ENCODE data around the gene RHPN2.

Gene RHPN2

GRCh38 chr19:33064792-33065550 lies at the start of gene RHPN2:
Gene RHPN2 (minus strand): TSS chr19:33064888. CDS start chr19:33064852, 36 bp downstream.
- DNase-seq (ENCODE audit: low read depth): peak; percentile 31

GRCh38 chr19:33114312-33114711 lies 49.6 kb upstream of the RHPN2 start:
- no peak for DNase-seq (ENCODE audit: low read depth)

GRCh38 chr19:33111587-33111986 lies 46.9 kb upstream of the RHPN2 start:
- no peak for DNase-seq (ENCODE audit: low read depth)

- no peak for DNase-seq (ENCODE audit: low read depth)
These were observed 45.6 kb upstream of the RHPN2 start for GRCh38 chr19:33110137-33110910.

GRCh38 chr19:33108161-33108560 lies 43.5 kb upstream of the RHPN2 start:
- DNase-seq (ENCODE audit: low read depth): no peak

GRCh38 chr19:33102893-33103292 lies 38.2 kb upstream of the RHPN2 start:
- DNase-seq (ENCODE audit: low read depth): no peak

GRCh38 chr19:33100894-33101644 lies 36.4 kb upstream of the RHPN2 start:
- DNase-seq (ENCODE audit: low read depth): no peak

- no peak for DNase-seq (ENCODE audit: low read depth)
These were observed 33.4 kb upstream of the RHPN2 start for GRCh38 chr19:33098055-33098534.

- DNase-seq (ENCODE audit: low read depth): no peak
These were observed 31.3 kb upstream of the RHPN2 start for GRCh38 chr19:33096005-33096404.

- no peak for DNase-seq (ENCODE audit: low read depth)
These were observed 29.9 kb upstream of the RHPN2 start for GRCh38 chr19:33094436-33095067.

- no peak for DNase-seq (ENCODE audit: low read depth)
These were observed 28.9 kb upstream of the RHPN2 start for GRCh38 chr19:33093420-33094210.

- no peak for DNase-seq (ENCODE audit: low read depth)
These were observed 25.5 kb upstream of the RHPN2 start for GRCh38 chr19:33090179-33090578.

GRCh38 chr19:33089010-33089409 lies 24.3 kb upstream of the RHPN2 start:
- no peak for DNase-seq (ENCODE audit: low read depth)

GRCh38 chr19:33086955-33087354 lies 22.3 kb upstream of the RHPN2 start:
- no peak for DNase-seq (ENCODE audit: low read depth)

GRCh38 chr19:33085570-33086128 lies 21.0 kb upstream of the RHPN2 start:
- DNase-seq (ENCODE audit: low read depth): no peak

- DNase-seq (ENCODE audit: low read depth): peak; percentile 78
These were observed 16.3 kb upstream of the RHPN2 start, which contains the start of gene GPATCH1 for GRCh38 chr19:33080761-33081681. Gene GPATCH1 (plus strand): TSS chr19:33081181. CDS start chr19:33081194, 13 bp downstream.

- no peak for DNase-seq (ENCODE audit: low read depth)
These were observed 10.8 kb upstream of the RHPN2 start for GRCh38 chr19:33075519-33075918.

GRCh38 chr19:33071887-33072286 lies 7.2 kb upstream of the RHPN2 start:
- no peak for DNase-seq (ENCODE audit: low read depth)

GRCh38 chr19:33067121-33067520 lies 2.4 kb upstream of the RHPN2 start:
- DNase-seq (ENCODE audit: low read depth): no peak

GRCh38 chr19:33066543-33066942 lies 1.9 kb upstream of the RHPN2 start:
- no peak for DNase-seq (ENCODE audit: low read depth)
